Activated CD8-positive, alpha-beta memory T cell treated with anti-CD3 and anti-CD28 coated beads for 1 hour (primary cell): Measurements from ENCODE around the gene NBEA.
"Not testable (repeated sequence)": the region's sequence is repeated elsewhere in the genome, so short reads cannot be mapped to it uniquely, and the experiment has no call there.

Source experiments
- DNase-seq, 2 donors: peaks; one replicate each; pipeline ENCODE4 v3.0.0-alpha.2; 2020; ENCODE audit warnings: low read depth in 1 of 2; ENCODE audit errors: extremely low read depth in 1 of 2

The NBEA gene

GRCh38 chr13:34951528-34951927 is 9.5 kb downstream of the NBEA start:
- no peak for DNase-seq

- DNase-seq: no peak
Observed at GRCh38 chr13:34959489-34959888, 17.4 kb downstream of the NBEA start.

- DNase-seq: no peak
Observed at GRCh38 chr13:34964558-34964957, 22.5 kb downstream of the NBEA start.

GRCh38 chr13:34967851-34968562 is 25.9 kb downstream of the NBEA start:
- no peak for DNase-seq

- DNase-seq: not testable (repeated sequence)
Observed at GRCh38 chr13:34969539-34969938, 27.5 kb downstream of the NBEA start.

GRCh38 chr13:34970961-34971360 is 28.9 kb downstream of the NBEA start:
- no peak for DNase-seq

- DNase-seq: no peak
Observed at GRCh38 chr13:34971473-34971872, 29.4 kb downstream of the NBEA start.

- DNase-seq: not testable (repeated sequence)
Observed at GRCh38 chr13:34985199-34985598, 43.1 kb downstream of the NBEA start.

GRCh38 chr13:34988330-34988791 is 46.3 kb downstream of the NBEA start:
- no peak for DNase-seq

GRCh38 chr13:34990399-34991214 is 48.5 kb downstream of the NBEA start:
- no peak for DNase-seq

- DNase-seq: no peak
Observed at GRCh38 chr13:34993470-34993869, 51.4 kb downstream of the NBEA start.

GRCh38 chr13:35003734-35004133 is 61.7 kb downstream of the NBEA start:
- not testable (repeated sequence) for DNase-seq

- DNase-seq: no peak
Observed at GRCh38 chr13:35005051-35005450, 63.0 kb downstream of the NBEA start.

GRCh38 chr13:35014606-35015213 is 72.6 kb downstream of the NBEA start:
- DNase-seq: no peak

GRCh38 chr13:35016362-35017112 is 74.5 kb downstream of the NBEA start:
- no peak for DNase-seq

- no peak for DNase-seq
Observed at GRCh38 chr13:35025314-35025713, 83.2 kb downstream of the NBEA start.

GRCh38 chr13:35028338-35028867 is 86.3 kb downstream of the NBEA start:
- no peak for DNase-seq

- no peak for DNase-seq
Observed at GRCh38 chr13:35039012-35039411, 96.9 kb downstream of the NBEA start.

GRCh38 chr13:35046587-35046986 is 104.5 kb downstream of the NBEA start:
- DNase-seq: no peak

GRCh38 chr13:35055705-35056104 is 113.6 kb downstream of the NBEA start:
- no peak for DNase-seq

- DNase-seq: no peak
Observed at GRCh38 chr13:35057858-35058257, 115.8 kb downstream of the NBEA start.
